ENCODE data around the gene CFAP100. TPM values are rescaled to one million over a fixed set of nuclear protein-coding genes. Genes with fewer than 3 reads are reported as not detected.
A peak's percentile ranks its signal among the peaks of the same experiment; 100 is the strongest.

Gene CFAP100
- total RNA-seq, 4 donors from 2014 or later = not detected

- no peak overlapping the region for H3K27ac ChIP-seq (replicated peaks in 1 of 4)
- TF ChIP-seq EP300 (IDR thresholded peaks at IDR 0.05) = no peak
- TF ChIP-seq CTCF (IDR thresholded peaks at IDR 0.05) = no peak
- no peak for TF ChIP-seq POLR2AphosphoS5 (IDR thresholded peaks at IDR 0.05)
- no peak for TF ChIP-seq POLR2A (IDR thresholded peaks at IDR 0.05; ENCODE audit: low read depth)
- H3K4me1 ChIP-seq = peaks cover 7 to 17% (median 12%) of the 10 kb centered on the region in 4 donors
- intact Hi-C loops (cut with DNase I) = no loop called here
- H3K36me3 ChIP-seq = no peaks in the 10 kb centered on the region
- no peaks in the 10 kb centered on the region for H3K9me3 ChIP-seq
- H3K4me3 ChIP-seq = no peak overlapping the region
- WGBS = 80% methylated on average over 1 of the region's 1 CpG
- H3K27me3 ChIP-seq = no peaks in the 10 kb centered on the region
- no peak for DNase-seq (ENCODE audit: extremely low spot score)
Measured at GRCh38 chr3:126479642-126480041, 84.9 kb downstream of the CFAP100 start.

- DNase-seq (ENCODE audit: extremely low spot score) = no peak
- H3K27ac ChIP-seq (replicated peaks in 1 of 4) = no peak overlapping the region
- no peaks in the 10 kb centered on the region for H3K36me3 ChIP-seq
Measured at GRCh38 chr3:126480206-126480605, 85.5 kb downstream of the CFAP100 start.

GRCh38 chr3:126480861-126481260 is 86.2 kb downstream of the CFAP100 start:
- Histone ChIP-seq H3K36me3 (no peaks in the 10 kb centered on the region), H3K4me1 (peaks cover 7 to 13% (median 9%) of the 10 kb centered on the region in 4 donors), H3K9me3 (no peaks in the 10 kb centered on the region), H3K27ac (replicated peaks in 1 of 4) (peak overlapping the region in 1 of 4 donors; percentile 32), H3K27me3 (no peaks in the 10 kb centered on the region), H3K4me3 (no peak overlapping the region)
- 66% methylated on average over 8 of the region's 8 CpGs for WGBS
- TF ChIP-seq POLR2AphosphoS5 (IDR thresholded peaks at IDR 0.05) = no peak
- no peak for TF ChIP-seq EP300 (IDR thresholded peaks at IDR 0.05)
- no peak for TF ChIP-seq POLR2A (IDR thresholded peaks at IDR 0.05; ENCODE audit: low read depth)
- TF ChIP-seq CTCF (IDR thresholded peaks at IDR 0.05) = no peak
- intact Hi-C loops (cut with DNase I) = no loop called here
- DNase-seq (ENCODE audit: extremely low spot score) = no peak

More at GRCh38 chr3:126480206-126480605, 85.5 kb downstream of the CFAP100 start:
- TF ChIP-seq POLR2A (IDR thresholded peaks at IDR 0.05; ENCODE audit: low read depth) (no peak), CTCF (IDR thresholded peaks at IDR 0.05) (no peak), POLR2AphosphoS5 (IDR thresholded peaks at IDR 0.05) (no peak), EP300 (IDR thresholded peaks at IDR 0.05) (no peak)
- intact Hi-C loops (cut with DNase I) = no loop called here
- peaks cover 7 to 13% (median 9%) of the 10 kb centered on the region in 4 donors for H3K4me1 ChIP-seq
- WGBS = 89% methylated on average over 5 of the region's 5 CpGs
- H3K4me3 ChIP-seq = no peak overlapping the region
- no peaks in the 10 kb centered on the region for H3K27me3 ChIP-seq
- H3K9me3 ChIP-seq = no peaks in the 10 kb centered on the region

GRCh38 chr3:126481808-126482502 is 87.2 kb downstream of the CFAP100 start:
- Histone ChIP-seq H3K4me3 (no peak overlapping the region), H3K4me1 (peaks cover 0 to 6% (median 3%) of the 10 kb centered on the region in 4 donors), H3K36me3 (no peaks in the 10 kb centered on the region), H3K9me3 (no peaks in the 10 kb centered on the region), H3K27me3 (no peaks in the 10 kb centered on the region), H3K27ac (replicated peaks in 1 of 4) (no peak overlapping the region)
- DNase-seq (ENCODE audit: extremely low spot score) = no peak
- intact Hi-C loops (cut with DNase I) = no loop called here
- WGBS = 88% methylated on average over 11 of the region's 16 CpGs
- TF ChIP-seq POLR2AphosphoS5 (IDR thresholded peaks at IDR 0.05) (no peak), EP300 (IDR thresholded peaks at IDR 0.05) (no peak), POLR2A (IDR thresholded peaks at IDR 0.05; ENCODE audit: low read depth) (no peak), CTCF (IDR thresholded peaks at IDR 0.05) (no peak)
